Naive B cell (primary cell): ENCODE results near the gene BTBD2. TPM values are rescaled to one million over a fixed set of nuclear protein-coding genes. Genes with fewer than 3 reads are reported as not detected.
A peak's percentile ranks its signal among the peaks of the same experiment; 100 is the strongest.

ENCODE experiments used
- ATAC-seq, 2 donors: fragments of 150-1000 bp; cut with Tn5 transposase; 2 replicates each; pipeline ENCODE4 v1.10.0; 2021; ENCODE audit warnings: low read depth in 2 of 2, mild to moderate bottlenecking in 2 of 2, moderate library complexity in 2 of 2
- DNase-seq: peaks from one replicate; pipeline ENCODE4 v3.0.0; 2022
- H3K27ac Mint-ChIP-seq, 6 donors: one replicate each; pipeline ENCODE4 v1.8.0; 2020 to 2022; ENCODE audit warnings: mild to moderate bottlenecking in 6 of 6, mixed read lengths in 6 of 6, moderate library complexity in 5 of 6, inconsistent platforms in 2 of 6
- H3K27me3 Mint-ChIP-seq, 3 donors: one replicate each; pipeline ENCODE4 v1.8.0; 2021 to 2022; ENCODE audit warnings: mixed read lengths in 3 of 3, mild to moderate bottlenecking in 1 of 3
- H3K36me3 Mint-ChIP-seq, 2 donors: one replicate each; pipeline ENCODE4 v1.8.0; 2020 to 2022; ENCODE audit warnings: mixed read lengths in 2 of 2, inconsistent platforms in 1 of 2, mild to moderate bottlenecking in 1 of 2
- H3K4me1 Mint-ChIP-seq, 3 donors: one replicate each; pipeline ENCODE4 v1.8.0; 2020 to 2022; ENCODE audit warnings: mixed read lengths in 3 of 3, inconsistent platforms in 1 of 3, mild to moderate bottlenecking in 1 of 3, moderate library complexity in 1 of 3
- H3K4me3 Mint-ChIP-seq, 8 donors: one replicate each; pipeline ENCODE4 v1.8.0; 2020 to 2022; ENCODE audit warnings: mild to moderate bottlenecking in 8 of 8, mixed read lengths in 8 of 8, moderate library complexity in 8 of 8, inconsistent platforms in 2 of 8
- H3K9me3 Mint-ChIP-seq, 7 donors: one replicate each; pipeline ENCODE4 v1.8.0; 2020 to 2022; ENCODE audit warnings: mixed read lengths in 7 of 7, mild to moderate bottlenecking in 5 of 7, inconsistent platforms in 2 of 7, moderate library complexity in 1 of 7
- polyA plus RNA-seq, 6 donors: library from polyadenylated mRNA; unstranded; fragments of 300-500 nt; fragmentation: Illumina TruSeq; gene quantifications; one replicate each; pipeline ENCODE4 v1.2.3, GENCODE V29; 2021; ENCODE audit warnings: low read depth in 6 of 6

Gene BTBD2
- 1 to 10 TPM; 1.7 to 9.2 (median 4.8) TPM for polyA plus RNA-seq

DNA sequence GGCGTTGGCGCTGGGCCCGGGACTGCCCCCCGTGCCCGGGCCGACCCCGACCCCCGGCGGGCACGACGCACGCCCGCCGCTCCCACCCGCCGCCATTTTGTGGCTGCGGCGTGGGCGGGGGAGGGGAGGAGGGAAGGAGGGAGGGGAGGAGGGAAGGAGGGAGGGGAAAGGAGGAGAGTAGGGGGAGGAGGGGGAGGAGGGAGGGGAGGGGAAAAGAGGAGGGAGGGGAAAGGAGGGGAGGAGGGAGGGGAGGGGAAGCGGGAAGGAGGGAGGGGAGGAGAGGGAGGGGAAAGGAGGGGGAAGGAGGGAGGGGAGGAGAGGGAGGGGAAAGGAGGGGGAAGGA is at the start of gene BTBD2:
Gene BTBD2 (minus strand): TSS at position 107 of the 343 bp plus-strand sequence. CDS start 11 bp downstream, at position 96.
- peak; percentile 16 to 20 for ATAC-seq
- H3K27ac Mint-ChIP-seq = peak within 1 kb of the TSS in 5 of 6 donors; percentile 24 to 83 (median 76)
- no peaks in the 10 kb centered on the region for H3K27me3 Mint-ChIP-seq
- peak within 1 kb of the TSS; percentile 66 to 88 (median 78) for H3K4me3 Mint-ChIP-seq
- H3K9me3 Mint-ChIP-seq = no peaks in the 10 kb centered on the region
- H3K36me3 Mint-ChIP-seq = no peaks in the 10 kb centered on the region
- DNase-seq = no peak
- peaks cover 27 to 55% (median 53%) of the 10 kb centered on the region in 3 donors for H3K4me1 Mint-ChIP-seq

- ATAC-seq = no peak
- H3K4me3 Mint-ChIP-seq = peak overlapping the region in 4 of 8 donors; percentile 5 to 36 (median 16)
- H3K9me3 Mint-ChIP-seq = no peaks in the 10 kb centered on the region
- DNase-seq = no peak
- H3K36me3 Mint-ChIP-seq = no peaks in the 10 kb centered on the region
- peak overlapping the region in 4 of 6 donors; percentile 24 to 98 (median 30) for H3K27ac Mint-ChIP-seq
- no peaks in the 10 kb centered on the region for H3K27me3 Mint-ChIP-seq
- H3K4me1 Mint-ChIP-seq = peaks cover 24 to 50% (median 46%) of the 10 kb centered on the region in 3 donors
Measured at GRCh38 chr19:2064788-2065524, 49.4 kb upstream of the BTBD2 start.

DNA sequence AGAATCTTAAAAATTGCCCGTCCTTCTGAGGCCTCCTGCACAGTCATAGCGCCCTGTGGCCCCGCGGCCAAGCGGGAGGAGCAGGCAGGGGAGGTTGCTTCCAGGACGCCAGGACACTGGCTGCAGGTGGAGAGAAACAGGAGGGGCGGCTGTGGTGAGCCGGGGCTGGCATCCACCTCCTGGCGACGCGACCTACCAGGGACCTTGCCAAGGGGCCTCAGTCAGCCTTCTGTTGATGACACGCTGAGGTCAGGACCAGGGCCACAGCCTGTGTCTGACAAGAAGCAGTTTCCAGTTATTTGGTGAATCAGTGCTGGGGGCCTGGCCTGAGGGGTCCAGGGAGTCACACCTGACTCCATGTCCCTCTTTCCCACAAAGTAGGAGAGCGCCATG is 48.9 kb upstream of the BTBD2 start:
- Mint-ChIP-seq H3K4me3 (peak overlapping the region in 1 of 8 donors; percentile 5), H3K27me3 (no peaks in the 10 kb centered on the region), H3K4me1 (peaks cover 19 to 47% (median 42%) of the 10 kb centered on the region in 3 donors), H3K27ac (peak overlapping the region in 3 of 6 donors; percentile 21 to 98 (median 24)), H3K9me3 (no peaks in the 10 kb centered on the region), H3K36me3 (no peaks in the 10 kb centered on the region)
- no peak for DNase-seq
- ATAC-seq = no peak

- Mint-ChIP-seq H3K4me1 (peaks cover 15 to 42% (median 37%) of the 10 kb centered on the region in 3 donors), H3K36me3 (no peaks in the 10 kb centered on the region), H3K4me3 (peak overlapping the region in 5 of 8 donors; percentile 11 to 70 (median 68)), H3K27ac (peak overlapping the region in 4 of 6 donors; percentile 64 to 98 (median 73)), H3K27me3 (no peaks in the 10 kb centered on the region), H3K9me3 (no peaks in the 10 kb centered on the region)
- DNase-seq (no peak), ATAC-seq (no peak)
Measured at GRCh38 chr19:2063824-2064223, 48.3 kb upstream of the BTBD2 start.

DNA sequence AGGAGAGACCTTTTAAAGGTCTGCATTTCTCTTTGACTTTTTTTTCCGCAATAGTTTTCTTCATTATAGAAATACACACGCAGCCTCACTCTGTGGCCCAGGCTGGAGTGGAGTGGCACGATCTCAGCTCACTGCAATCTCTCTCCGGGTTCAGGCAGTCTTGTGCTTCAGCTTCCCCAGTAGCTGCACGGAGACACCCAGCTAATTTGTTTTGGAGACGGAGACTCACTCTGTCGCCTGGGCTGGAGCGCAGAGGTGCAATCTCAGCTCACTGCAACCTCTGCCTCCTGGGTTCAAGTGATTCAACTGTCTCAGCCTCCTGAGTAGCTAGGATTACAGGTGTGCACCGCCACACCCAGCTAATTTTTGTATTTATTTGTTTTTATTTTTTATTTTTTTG is 47.3 kb upstream of the BTBD2 start:
- peaks cover 9 to 35% (median 34%) of the 10 kb centered on the region in 3 donors for H3K4me1 Mint-ChIP-seq
- H3K27me3 Mint-ChIP-seq = no peaks in the 10 kb centered on the region
- peak overlapping the region; percentile 58 to 95 (median 92) for H3K4me3 Mint-ChIP-seq
- H3K36me3 Mint-ChIP-seq = no peaks in the 10 kb centered on the region
- DNase-seq (no peak), ATAC-seq (no peak)
- no peaks in the 10 kb centered on the region for H3K9me3 Mint-ChIP-seq
- H3K27ac Mint-ChIP-seq = peak overlapping the region in 3 of 6 donors; percentile 66 to 98 (median 80)

DNA sequence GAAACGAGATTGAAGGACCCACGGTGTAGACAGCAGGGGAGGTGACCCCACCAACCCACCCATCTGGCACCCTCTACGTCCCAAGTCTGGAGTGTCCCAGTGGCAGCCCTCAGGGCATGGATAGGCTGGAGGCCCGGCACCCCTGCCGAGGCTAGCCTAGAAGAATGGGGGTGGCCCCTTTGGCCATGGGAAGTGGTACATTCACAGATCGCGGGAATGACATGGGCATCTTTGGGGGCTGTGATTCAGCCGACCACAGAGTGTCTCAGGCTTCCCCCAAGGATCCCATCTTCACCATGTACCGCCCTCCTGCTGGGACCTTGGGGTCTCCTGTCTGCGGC is 46.8 kb upstream of the BTBD2 start:
- Mint-ChIP-seq H3K27ac (peak overlapping the region in 4 of 6 donors; percentile 66 to 98 (median 86)), H3K4me1 (peaks cover 9 to 32% (median 30%) of the 10 kb centered on the region in 3 donors), H3K36me3 (no peaks in the 10 kb centered on the region), H3K27me3 (no peaks in the 10 kb centered on the region), H3K4me3 (peak overlapping the region; percentile 58 to 95 (median 92)), H3K9me3 (no peaks in the 10 kb centered on the region)
- no peak for DNase-seq
- ATAC-seq = no peak

DNA sequence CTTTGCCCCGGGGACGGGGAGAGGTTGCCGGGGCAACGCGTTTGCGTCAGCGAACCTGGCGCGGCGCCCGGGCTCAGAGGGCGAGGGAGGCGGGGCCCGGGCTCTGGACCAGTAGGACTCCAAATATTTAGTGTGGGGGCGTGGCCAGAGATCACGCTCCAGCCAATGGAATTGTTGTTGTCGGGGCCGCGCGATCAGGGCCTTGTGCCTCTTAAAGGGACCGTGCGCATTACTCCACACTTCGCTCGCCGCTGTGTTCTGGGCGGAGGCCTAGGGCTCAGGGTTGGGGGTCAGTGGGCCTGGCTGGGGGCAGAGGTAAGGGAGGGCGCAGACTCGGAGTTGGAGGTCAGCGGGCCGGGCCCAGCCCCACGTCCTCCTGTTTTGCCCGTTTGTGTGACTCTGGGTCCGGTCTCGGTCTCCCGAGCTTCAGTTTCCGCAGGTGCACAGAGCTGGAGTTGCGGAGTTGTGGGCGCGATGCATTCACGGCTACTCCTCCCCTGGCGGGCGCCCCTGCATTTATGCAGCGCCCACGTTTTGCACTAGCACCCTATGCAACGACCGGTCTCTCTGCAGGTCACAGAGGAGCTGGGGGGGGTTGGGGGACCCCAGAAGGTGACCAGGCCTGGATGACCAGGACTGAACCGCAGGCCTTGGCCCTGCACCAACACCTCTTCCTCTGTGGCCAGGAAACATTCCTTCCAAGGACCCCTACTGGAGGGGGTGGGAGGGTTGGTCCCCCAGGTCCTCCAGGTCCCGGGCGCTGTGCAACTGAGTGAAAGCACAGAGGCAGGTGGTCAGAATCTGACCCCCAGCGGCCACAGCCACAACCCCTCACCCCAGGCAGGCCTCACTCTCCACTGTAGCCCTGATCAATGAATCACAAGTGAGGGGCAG is 46.2 kb upstream of the BTBD2 start:
- H3K36me3 Mint-ChIP-seq = no peaks in the 10 kb centered on the region
- no peaks in the 10 kb centered on the region for H3K27me3 Mint-ChIP-seq
- H3K4me3 Mint-ChIP-seq = peak overlapping the region; percentile 87 to 95 (median 93)
- DNase-seq (peak; percentile 100), ATAC-seq (peak; percentile 85 to 87)
- H3K4me1 Mint-ChIP-seq = peaks cover 11 to 33% (median 32%) of the 10 kb centered on the region in 3 donors
- H3K9me3 Mint-ChIP-seq = no peaks in the 10 kb centered on the region
- peak overlapping the region; percentile 87 to 98 (median 96) for H3K27ac Mint-ChIP-seq

- Mint-ChIP-seq H3K4me3 (peak overlapping the region; percentile 87 to 94 (median 91)), H3K9me3 (no peaks in the 10 kb centered on the region), H3K4me1 (peaks cover 16 to 37% (median 36%) of the 10 kb centered on the region in 3 donors), H3K27me3 (no peaks in the 10 kb centered on the region), H3K36me3 (no peaks in the 10 kb centered on the region), H3K27ac (peak overlapping the region; percentile 97 to 99 (median 98))
- ATAC-seq = peak; percentile 54
- no peak for DNase-seq
Measured at GRCh38 chr19:2060884-2061494, 45.5 kb upstream of the BTBD2 start.

GRCh38 chr19:2059422-2060201 is 44.1 kb upstream of the BTBD2 start:
- H3K4me1 Mint-ChIP-seq = peaks cover 25 to 46% (median 46%) of the 10 kb centered on the region in 3 donors
- peak overlapping the region; percentile 71 to 94 (median 91) for H3K4me3 Mint-ChIP-seq
- no peaks in the 10 kb centered on the region for H3K36me3 Mint-ChIP-seq
- DNase-seq (no peak), ATAC-seq (no peak)
- H3K27me3 Mint-ChIP-seq = no peaks in the 10 kb centered on the region
- no peaks in the 10 kb centered on the region for H3K9me3 Mint-ChIP-seq
- H3K27ac Mint-ChIP-seq = peak overlapping the region in 4 of 6 donors; percentile 97 to 98 (median 98)

DNA sequence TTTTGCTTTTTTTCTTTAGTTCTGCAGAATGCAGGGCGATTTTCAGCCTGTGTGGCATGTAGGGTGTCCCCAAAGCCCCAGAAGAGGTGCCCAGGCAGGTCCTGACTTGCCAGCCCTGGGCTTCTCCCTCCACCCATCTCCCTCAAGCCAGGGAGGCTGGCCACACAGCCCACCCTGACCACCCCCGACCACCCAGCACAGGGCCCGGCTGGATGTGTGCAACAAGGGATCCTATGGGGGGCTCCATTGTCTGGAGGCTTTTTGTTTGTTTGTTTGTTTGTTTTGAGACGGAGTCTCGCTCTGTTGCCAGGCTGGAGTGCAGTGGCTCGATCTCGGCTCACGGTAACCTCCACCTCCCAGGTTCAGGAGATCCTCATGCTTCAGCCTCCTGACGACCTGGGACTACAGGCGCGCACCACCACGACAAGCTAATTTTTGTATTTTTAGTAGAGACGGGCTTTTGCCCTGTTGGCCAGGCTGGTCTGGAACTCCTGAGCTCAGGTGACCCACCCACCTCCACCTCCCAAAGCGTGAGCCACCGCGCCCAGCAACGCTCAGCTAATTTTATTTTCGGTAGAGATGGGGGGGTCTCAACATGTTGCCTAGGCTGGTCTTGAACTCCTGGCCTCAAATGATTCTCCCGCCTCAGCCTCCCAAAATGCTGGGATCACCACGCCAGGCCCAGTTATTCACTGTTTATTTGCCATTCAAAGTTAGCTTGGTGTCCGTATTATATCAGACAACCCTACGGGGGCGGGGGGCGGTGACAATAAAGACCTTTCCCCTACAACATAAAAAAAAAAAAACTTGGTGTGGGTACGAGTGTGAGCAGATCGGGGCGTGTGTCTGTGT is 43.3 kb upstream of the BTBD2 start:
- Mint-ChIP-seq H3K27ac (peak overlapping the region in 3 of 6 donors; percentile 76 to 98 (median 82)), H3K27me3 (no peaks in the 10 kb centered on the region), H3K4me1 (peaks cover 25 to 54% (median 47%) of the 10 kb centered on the region in 3 donors), H3K4me3 (peak overlapping the region in 6 of 8 donors; percentile 36 to 77 (median 70)), H3K9me3 (no peaks in the 10 kb centered on the region), H3K36me3 (no peaks in the 10 kb centered on the region)
- ATAC-seq = no peak
- no peak for DNase-seq

DNA sequence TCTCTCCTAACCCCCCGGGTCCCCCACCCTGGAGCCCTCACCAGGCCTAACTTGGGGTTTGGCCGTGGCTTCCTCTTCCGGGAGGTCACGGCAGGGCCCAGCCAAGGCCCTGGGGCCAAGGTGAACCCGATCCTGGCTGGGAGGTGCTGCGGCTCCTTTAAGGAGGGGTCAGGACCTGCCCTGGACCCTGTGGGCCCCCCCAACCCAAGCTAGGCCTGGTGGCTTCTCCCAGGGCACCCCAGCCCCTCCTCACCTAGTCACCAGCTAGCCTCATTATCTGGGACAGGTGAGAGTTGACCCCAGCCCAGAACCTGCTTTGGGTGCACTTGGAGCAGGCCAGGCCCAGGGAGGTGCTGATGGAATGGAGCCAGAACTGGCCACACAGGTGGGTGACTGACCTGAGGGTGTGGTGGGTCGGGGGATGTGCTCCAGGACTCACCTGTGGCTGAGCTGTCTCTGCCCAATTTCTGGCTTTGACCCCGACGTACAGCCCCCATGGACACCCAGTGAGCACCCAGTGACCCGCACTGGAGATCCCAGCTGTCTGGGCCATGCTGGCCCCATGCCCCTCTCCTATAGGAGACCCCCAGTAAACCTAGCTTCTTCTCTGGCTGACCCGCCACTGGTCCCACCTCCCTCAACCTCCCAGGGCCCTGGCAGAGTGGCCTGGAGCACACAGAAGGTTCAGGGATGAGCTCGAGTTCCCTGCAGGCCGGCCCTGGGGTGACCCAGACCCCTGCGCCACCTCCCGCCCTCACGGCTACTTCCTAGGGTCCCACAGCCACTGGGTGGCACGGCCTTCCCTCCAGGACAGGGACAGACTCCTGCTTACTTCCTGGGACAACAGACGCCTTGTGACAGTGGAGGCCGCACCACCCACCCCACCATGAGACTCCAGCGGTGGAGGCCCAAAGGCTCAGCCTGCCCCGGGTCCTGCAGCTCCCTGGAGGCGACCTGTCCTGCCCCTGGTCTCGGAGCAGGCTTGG is 42.3 kb upstream of the BTBD2 start:
- ATAC-seq (no peak), DNase-seq (no peak)
- Mint-ChIP-seq H3K4me1 (peaks cover 25 to 58% (median 50%) of the 10 kb centered on the region in 3 donors), H3K36me3 (no peaks in the 10 kb centered on the region), H3K4me3 (peak overlapping the region in 5 of 8 donors; percentile 12 to 76 (median 61)), H3K9me3 (no peaks in the 10 kb centered on the region), H3K27ac (peak overlapping the region in 3 of 6 donors; percentile 69 to 98 (median 85)), H3K27me3 (no peaks in the 10 kb centered on the region)
